ENCODE measurements around the gene PTGES3.
"Not testable (repeated sequence)": the region's sequence is repeated elsewhere in the genome, so short reads cannot be mapped to it uniquely, and the experiment has no call there.

PTGES3 gene

GRCh38 chr12:56657416-56658379 lies 30.4 kb downstream of the PTGES3 start:
- DNase-seq (ENCODE audit: low read depth): no peak

- not testable (repeated sequence) for DNase-seq (ENCODE audit: low read depth)
Measured at GRCh38 chr12:56653781-56654180, 34.3 kb downstream of the PTGES3 start.

DNA sequence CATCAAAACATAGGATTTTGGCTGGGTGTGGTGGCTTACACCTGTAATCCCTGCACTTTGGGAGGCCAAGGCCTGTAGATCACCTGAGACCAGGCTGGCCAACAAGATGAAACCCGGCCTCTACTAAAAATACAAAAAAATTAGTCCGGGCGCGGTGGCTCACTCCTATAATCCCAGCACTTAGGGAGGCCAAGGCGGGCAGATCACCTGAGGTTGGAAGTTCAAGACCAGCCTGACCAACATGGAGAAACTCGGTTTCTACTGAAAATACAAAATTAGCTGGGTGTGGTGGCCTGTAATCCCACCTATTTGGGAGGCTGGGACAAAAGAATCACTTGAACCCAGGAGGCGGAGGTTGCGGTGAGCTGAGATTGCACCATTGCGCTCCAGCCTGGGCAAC lies 40.1 kb downstream of the PTGES3 start:
- not testable (repeated sequence) for DNase-seq (ENCODE audit: low read depth)

DNA sequence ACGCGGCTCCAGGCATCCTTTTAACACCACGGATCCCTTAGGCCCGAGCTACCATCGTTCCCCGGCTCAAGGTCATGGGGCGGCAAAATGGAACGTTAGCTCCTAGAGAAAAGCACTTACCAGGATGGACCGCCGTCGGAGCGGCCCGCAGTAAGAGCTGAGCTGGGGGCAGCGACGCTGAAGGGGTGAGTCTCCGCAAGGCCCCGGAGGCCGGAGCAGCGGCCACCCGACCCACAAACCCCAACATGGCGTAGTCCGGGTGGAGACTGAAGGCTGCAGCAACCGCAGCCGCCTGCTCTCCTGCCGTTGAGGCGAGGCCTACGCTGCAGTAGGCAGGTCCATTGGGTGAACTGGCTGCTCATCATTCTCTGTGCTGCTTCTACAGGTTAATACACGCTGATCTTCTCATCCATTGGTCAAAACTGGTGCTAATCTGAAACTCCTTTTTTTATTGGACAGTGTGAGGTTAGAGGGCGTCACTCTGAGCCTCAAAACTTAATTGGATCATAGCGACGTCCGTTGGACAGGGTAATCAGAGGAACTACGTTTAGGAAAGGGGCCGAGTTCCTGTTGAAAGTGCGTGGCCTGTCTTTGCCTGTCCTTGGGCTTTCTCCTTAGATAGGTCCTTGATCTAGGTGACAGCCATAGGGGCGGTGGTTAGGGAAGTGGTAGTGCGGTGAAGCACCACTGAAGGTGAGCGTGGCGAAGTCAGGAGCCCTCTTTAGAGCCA lies 42.2 kb downstream of the PTGES3 start, which contains the start of gene ATP5F1B:
Gene ATP5F1B (minus strand): TSS at position 268 of the 730 bp plus-strand sequence. CDS start 21 bp downstream, at position 247.
- peak; percentile 100 for DNase-seq (ENCODE audit: low read depth)

DNA sequence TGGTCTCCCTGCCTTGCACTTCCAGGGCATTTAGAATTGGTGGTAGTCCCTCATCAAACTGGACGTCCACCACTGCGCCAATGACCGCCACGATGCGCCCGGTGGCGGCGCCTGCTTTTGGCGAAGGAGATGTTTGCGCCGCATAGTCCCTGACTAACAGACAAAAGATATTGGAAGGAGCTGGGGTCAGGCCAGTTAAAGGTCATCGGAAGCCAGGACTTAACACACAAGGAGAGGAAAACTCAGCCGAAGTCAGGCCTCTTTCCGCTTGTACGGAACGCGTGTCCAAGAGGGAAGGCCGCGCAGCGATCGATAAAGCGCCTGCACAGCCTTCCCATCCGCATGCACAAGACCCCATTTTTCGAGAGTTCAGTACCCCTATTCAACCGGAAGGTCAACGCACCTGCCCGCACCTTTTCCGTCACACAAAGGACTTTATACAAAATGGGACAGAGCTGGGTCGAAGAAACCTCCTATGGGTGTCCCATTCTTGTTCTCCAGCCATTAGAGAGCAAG lies 42.8 kb downstream of the PTGES3 start:
- no peak for DNase-seq (ENCODE audit: low read depth)

DNA sequence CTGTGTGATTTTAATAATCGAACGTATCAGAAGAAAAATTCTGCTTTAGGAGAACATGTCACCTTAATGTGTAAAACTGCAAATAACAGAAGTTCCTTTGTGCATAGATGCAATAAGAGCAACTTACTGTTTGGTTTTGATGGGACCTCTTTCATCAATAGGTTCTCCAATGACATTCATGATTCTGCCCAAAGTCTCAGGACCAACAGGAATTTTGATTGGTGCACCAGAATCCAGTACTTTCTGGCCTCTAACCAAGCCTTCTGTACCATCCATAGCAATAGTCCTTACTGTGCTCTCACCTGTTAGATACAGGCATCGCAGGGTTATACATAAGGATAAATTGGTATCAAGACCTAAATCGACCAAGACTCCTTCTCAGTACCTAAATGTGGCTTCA lies 43.4 kb downstream of the PTGES3 start:
- DNase-seq (ENCODE audit: low read depth): no peak

- no peak for DNase-seq (ENCODE audit: low read depth)
Measured at GRCh38 chr12:56641219-56641618, 46.9 kb downstream of the PTGES3 start.

- no peak for DNase-seq (ENCODE audit: low read depth)
Measured at GRCh38 chr12:56637621-56638020, 50.5 kb downstream of the PTGES3 start.

DNA sequence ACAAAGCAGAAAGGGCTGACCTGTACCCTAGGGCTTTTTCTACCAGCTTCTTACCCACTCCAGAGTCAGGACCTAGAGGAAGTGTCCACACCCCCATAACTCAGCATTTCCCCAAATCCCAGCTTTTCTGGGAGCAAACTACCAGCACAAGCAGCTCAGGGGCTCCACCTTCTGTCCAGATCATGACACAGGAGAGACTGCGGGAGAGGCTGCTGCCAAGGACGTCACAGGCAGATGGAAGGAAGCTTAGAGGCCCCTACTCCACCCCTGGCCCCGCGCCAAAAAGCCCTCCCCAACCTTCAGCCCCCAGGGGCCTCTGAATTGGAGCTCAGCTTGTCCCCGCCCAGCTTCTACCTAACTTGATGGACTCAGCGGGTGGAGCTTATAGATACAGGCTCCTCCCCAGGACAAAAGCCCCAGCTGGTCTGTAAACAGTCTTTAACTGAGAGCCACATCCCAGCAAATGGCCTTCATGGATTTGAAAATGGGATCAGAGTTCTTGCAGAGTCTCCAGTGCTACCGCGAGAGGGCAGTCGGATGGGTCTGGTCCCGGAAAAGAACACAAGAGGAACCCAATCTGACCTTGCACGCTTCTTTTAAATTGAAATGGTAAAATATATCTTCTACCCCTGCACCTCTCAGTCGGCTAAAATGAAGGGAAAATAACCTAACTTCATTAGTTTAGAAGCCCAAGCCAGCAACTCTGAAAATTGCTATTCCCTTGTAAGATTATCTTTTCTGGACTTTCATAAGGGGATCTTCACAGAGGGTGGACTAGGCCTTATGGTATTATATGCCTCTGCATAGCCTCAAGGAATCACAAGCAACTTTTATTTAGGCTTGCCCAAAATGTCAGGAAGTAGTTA lies 51.2 kb downstream of the PTGES3 start:
- peak; percentile 100 for DNase-seq (ENCODE audit: low read depth)

- DNase-seq (ENCODE audit: low read depth): peak; percentile 86
Measured at GRCh38 chr12:56635806-56636674, 52.0 kb downstream of the PTGES3 start.

DNA sequence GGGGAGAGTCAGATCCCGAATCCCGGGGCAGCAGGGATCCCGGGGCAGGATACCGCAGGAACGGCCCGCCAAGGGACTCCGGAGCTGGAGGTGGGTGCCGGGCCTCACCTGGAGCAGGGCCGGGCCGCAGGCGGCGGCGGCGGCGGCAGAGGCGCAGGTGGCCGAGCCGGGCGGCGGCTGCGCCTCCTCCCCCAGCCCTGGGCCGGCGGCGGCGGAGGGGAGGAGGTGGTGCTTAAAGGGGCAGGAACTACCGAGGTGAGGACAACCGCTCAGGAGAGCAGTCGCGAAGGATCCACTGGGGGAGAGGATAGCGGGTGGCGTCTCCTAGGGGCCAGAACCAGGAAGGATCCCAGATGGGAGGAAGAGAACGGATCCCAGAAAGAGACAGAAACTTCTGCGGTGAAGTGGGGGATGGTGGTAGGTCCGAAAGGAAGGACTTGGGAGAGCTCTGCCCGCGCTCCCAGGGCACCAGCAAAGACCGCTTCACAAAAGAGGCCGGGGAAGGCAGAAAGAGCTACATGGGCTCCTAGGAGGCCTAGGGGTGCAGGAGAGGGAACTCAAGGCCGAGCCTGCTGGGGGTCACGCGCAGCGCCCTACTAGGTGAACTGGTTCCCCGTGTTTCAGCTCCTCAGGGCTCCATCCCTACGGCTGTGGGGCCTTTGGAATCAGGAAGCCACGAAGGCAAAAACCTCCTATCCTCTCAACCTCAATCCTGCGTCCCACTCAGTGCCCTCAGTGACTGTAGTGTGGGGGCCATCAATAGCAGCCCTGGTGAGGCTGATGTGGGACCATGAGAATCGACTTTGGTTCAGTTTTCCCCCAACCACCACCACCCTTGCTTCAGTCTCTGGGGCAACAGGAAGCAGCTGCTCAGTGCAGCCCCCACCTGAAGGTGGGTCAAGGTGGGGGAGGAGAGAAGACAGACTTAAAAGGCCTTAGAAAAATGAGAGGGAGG lies 53.0 kb downstream of the PTGES3 start:
- peak; percentile 74 for DNase-seq (ENCODE audit: low read depth)

GRCh38 chr12:56634242-56634836 lies 53.7 kb downstream of the PTGES3 start:
- no peak for DNase-seq (ENCODE audit: low read depth)

DNA sequence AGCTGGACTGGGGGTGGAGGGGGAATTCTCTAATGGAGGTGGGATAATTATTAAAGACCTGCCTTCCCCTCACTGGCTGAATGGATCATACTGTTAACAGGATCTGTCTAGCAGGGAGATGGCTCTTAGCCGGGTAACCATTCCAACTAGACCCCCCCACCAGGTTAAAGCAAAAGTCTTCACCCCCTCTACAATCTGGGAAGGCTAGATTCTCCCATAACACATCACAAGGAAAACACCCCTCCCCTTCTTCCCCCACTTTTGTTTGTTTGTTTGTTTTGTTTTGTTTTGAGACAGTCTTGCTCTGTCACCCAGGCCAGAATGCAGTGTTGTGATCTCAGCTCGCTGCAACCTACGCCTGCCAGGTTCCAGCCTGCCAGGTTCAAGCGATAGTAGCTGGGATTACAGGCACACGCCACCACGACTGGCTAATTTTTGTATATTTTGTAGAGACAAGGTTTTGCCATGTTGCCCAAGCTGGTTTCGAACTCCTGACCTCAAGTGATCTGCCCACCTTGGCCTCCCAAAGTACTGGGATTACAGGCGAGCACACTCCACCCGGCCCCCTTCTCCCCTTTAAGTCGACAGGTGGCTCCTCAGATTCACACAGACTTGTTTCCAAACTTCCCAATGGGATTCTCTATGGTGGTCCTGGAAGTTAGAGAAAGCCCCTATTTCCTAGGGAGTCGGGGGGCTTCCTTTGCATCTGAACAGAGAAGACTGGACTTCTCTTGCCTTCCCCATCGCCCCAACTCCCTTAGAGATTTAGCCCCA lies 54.4 kb downstream of the PTGES3 start:
- DNase-seq (ENCODE audit: low read depth): no peak

DNA sequence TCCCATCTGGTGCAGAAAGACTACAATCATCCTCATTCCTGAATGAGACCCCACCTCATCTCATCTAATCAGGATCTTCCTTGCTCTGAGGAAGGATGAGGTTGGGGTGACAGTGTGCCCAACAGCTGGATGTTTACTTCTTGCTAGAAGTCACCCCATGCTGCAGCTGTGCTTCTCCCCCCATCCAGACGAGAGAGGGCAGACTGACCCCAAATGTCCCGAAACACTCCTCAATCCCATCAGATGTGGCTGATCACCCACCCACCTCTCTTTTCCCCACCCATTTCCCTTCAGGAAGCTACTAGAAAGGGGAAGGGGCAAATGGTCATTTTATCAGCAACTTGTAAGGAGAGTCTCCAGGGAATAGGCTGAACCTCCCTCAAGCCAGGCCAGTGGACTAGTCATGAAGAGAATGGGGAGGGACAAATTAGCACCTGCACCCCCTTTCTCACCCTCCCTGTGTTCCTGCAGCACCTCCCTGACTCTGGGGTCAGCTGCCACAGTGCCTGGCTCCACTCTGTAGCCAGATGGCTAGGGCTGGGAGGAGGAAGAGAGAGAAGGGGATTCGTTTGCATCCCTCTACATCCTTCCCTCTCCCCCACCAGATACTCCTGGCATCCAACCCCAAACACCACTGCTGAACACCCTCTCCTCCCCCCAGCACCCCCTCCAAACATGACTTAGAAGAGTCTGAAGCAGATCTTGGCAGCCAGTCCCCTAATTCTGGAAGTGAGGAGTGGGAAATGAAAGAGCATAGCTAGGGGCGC lies 55.2 kb downstream of the PTGES3 start:
- no peak for DNase-seq (ENCODE audit: low read depth)

DNA sequence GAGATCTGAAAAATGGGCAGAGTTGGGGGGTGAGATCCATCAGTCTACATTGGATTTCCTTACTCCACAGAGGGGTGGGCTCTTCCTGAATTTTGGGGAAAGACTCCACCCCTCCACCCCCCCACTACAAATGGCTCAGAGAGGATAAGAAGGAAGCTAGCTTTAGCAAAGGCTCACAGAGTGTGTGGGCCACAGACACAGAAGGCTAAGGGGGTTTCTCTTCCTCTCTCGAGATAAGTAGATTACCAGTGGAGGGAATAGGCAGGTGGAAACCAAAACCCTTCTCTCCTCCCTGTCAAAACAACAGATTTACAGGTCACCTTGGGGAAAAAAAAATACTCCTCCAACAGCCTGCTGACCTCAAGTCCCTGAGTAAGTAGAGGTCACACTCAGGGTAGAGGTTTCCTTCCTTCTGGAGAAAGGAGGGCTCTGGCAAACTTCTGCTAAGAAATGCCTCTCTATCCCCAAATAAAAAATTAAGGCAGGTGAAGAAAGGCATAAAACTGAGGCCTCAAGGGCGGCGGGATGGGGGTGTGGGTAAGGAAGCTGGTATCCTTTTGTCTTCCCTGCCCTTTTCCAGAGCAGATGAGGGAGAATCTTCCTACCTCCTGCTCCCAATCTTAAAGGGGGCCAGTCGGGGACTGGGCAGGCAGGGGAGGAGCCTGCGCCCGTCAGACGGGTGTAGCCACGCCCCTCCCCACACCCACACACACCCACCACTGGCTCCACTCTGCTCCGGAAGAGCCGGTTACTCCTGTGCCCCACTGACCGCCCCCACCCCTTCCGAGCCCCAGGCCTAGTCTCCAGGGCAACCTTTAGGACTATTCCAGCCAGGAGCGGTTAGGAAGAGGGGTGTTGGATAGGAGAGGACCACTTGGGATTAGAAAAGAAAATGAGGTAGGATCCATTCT lies 56.0 kb downstream of the PTGES3 start:
- peak; percentile 38 for DNase-seq (ENCODE audit: low read depth)

DNA sequence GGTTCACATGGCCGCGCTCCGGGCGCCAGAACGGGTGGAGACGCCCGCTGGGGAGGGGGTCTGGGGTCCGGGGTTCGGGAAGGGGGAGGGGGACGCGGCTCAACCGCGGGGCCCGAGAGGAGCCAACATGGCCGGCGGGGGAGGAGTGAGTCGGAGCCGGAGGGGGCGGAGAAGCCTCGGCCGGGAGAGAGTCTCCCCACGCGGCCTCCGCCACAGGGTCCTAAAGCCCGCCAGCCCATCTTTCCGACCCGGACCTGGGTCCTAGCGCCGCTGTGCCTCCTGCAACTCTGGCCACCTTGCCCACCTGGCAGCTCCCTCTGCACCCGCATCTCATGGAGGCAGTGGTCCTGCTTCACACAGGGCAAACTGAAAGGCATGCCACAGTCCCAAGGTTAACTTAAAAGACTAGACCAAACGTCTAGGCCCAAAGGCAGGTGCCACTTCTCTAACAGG lies 57.9 kb downstream of the PTGES3 start, which contains the start of gene BAZ2A:
Gene BAZ2A (minus strand): TSS at position 147 of the 453 bp plus-strand sequence. CDS start 12,796 bp downstream, outside the sequence.
- DNase-seq (ENCODE audit: low read depth): peak; percentile 75
